Stimulated activated naive CD4-positive, alpha-beta T cell treated with Interleukin-2 at 50 U/mL for 16 hours (primary cell): Measurements from ENCODE around the gene FOSL1.

Source experiments
- DNase-seq: peaks from one replicate; lab custom pipeline; 2025; lab: John Stamatoyannopoulos, UW

The FOSL1 gene

DNA sequence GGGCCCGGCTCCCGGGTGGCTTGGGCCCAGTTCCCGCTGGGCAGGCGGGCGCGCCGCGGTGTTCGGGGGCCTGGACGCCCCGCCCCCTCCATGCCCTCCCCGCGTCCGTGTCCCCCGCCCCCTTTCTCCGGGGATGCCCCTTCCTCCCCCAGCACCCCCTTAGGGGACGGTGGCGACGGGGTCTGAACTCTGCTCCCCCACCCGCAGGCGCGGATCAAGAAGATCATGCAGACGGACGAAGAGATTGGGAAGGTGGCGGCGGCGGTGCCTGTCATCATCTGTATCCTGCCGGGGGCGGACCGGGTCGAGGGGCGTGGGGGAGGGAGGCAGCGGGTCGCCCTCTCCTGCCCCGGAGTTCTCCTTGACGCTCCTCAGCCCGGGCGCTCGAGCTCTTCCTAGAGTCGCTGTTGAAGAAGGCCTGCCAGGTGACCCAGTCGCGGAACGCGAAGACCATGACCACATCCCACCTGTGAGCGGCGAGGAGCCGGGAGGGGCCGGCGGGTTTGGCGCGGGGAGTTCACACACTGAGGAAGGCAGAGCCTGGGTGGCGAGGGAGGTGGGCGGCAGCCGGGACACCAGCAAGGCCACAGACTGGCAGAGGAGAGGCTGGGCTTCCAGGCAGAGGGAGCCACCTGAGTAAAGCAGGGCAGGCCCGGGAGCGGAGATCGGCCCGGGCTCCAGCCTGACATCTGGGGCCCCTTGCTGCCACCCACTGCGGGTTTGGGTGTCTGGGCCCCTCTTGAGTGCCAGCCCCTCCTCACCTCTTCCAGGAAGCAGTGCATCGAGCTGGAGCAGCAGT lies 19.6 kb upstream of the FOSL1 start:
- DNase-seq, result peak; percentile 67

DNA sequence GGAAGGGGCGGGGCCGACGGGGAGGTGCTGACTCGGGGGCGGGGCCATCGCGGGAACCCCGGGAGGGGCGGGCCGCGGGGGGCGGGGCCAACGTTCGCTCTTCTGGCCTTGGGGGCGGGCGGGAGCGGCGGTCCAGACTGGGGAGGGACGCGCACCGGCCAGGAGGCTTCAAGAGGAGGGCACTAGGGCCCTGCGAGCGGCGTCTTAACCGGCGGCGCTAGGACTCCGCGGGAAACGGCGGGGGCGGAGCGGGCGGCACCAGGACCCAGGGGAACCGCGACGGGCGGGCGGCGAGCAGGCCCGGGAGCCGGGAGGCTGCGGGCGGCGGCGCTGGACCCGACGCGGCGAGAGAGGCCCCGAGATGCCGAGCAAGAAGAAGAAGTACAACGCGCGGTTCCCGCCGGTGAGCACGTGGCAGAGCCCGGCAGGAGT lies 19.0 kb upstream of the FOSL1 start, which contains the start of gene DRAP1:
TSS of gene DRAP1 (plus strand) at position 286 of the 432 bp plus-strand sequence. CDS start at position 362, 76 bp downstream.
- DNase-seq, result peak; percentile 99

DNA sequence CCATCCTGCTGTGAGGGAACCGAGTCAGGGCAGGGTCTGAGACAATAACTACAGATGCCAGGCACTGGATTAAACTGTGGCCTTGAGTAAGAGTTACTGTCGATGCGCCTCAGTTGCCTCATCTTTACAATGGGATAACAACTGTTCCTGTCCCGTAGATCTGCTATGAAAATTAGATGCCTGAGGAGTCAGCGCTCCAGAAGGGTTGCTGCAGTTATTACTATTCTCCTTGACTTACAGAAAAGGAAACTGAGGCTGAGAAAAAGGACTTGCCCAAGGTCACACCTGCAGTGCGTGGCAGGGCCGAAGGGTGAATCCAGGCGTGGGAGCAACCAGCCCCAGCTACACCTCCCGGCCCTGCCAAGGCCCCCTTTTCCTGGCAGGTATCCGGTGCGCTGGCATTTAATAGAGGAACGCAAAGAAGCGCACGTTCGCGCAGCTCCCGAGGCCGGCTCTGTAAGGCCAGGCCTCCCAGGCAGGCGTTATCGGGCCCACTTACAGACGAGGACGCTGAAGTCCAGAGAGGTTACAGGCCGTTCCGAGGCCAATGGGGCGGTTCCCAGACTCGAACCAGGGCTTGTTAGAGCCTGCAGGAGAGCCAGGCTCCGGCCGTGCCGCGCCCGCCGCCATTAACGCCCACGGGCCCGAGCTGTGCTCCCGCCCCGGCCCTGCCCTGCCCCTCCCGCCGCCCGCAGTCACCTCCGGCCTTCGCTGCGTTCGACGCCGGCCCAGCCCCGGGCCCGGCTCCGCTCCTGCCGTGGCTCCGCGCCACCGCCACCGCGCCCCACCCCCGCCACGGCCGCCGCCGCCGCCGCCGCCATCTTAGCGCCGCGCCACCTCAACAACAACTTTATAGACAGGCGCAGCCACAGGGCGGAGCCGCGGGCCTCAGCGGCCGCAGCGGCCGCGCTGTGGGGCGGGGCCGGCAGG lies 18.3 kb upstream of the FOSL1 start, which contains the start of gene C11orf68:
TSS of gene C11orf68 (minus strand) at position 852 of the 930 bp plus-strand sequence. CDS start at position 821, 31 bp downstream.
- DNase-seq, result no peak

DNA sequence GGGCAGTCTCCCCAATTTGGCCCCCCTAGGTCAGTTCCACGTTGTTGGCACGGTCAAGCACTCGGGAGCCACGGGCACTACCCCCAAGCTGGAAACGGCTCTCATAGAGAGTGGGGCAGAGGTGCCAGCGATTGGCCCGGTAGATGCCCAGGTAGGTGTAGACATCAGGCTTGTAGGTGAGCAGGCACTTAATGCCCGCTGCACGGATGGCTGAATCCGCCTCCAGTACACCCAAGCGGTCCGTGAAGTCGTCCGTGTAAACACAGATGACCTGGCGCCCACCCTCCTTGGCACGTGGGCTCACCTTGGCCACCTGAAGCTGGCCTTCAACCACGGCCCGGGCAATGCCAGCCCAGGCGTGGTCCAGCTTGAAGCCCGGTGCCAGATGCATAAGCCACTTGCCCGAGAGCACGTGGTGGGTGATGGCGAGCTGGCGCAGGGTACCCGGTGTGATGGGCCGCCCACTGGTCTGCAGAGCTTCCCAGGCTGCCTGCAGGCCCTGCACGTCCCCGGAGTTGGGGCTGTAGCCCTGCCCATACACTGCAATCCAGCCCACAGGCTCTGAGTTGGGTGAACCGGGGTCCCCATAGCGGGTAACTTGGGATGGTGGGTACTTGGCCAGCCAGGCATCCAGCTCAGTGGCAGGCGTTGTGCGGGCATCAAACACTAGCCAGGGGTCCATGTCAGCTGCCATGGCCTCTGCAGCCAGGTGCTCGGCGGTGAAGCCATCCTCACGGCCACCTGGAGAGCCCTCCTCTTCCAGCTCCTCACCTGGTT lies 17.4 kb upstream of the FOSL1 start:
- DNase-seq, result no peak

DNA sequence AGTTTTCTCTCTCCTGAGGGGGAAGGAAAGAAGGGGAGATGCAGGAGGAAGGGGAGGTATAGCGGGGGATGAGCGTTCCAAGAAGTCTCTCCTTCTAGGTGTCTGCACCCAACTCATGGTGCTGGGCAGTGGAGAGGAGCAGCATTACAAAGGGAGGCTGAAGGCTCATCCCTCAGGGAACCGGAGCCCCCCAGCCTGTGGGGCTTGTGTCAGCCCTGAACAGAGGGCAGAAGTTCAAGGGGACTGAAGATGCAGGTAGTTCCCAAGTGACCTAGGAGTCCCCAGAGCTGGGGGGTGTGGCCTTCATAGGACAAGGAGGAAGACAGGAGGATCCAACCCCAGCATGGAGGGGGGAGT lies 16.9 kb upstream of the FOSL1 start:
- DNase-seq, result no peak

DNA sequence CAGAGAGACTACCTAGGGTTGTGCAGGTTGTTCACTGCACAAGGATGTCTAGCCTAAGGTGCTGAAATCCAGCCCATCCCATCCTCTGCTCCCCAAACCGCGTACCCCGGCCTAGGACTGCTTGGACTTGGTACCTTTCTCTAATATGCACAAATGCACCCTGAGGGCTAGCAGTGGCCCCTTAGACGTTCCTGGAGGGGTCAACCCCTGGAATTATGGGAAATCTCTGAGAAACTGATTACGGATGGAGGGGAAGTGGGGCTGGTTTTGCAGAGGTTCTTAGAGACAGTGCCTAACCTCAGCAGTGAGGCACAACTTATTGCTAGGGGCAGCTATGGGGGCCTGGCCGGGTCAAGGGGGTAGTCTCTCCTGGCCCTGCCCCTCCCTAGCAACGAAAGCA lies 16.2 kb upstream of the FOSL1 start:
- no peak for DNase-seq

GRCh38 chr11:65915821-65916251 lies 15.6 kb upstream of the FOSL1 start:
- no peak for DNase-seq

- no peak for DNase-seq
These were observed 15.1 kb upstream of the FOSL1 start for GRCh38 chr11:65915101-65915820.

DNA sequence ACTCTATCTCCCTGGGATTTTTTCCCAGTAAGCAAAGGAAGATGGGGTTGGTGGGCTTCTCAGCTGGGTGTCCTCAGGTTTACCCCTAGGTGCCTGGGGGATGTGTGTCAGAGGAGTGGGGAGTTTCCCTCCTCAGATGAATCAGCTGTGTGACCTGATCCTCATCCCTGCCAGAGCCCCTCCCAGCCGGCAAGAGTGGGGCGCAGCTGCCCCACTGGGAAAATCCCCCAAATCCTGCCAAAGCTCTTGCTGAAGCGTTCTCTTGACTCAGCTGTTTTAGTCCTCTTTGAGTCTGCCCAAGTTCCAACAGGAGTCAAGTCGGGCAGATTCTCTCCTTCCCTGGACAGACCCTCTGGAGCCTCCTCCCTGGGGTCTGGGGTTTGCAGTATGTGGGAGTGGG lies 12.7 kb upstream of the FOSL1 start:
- DNase-seq, result no peak

DNA sequence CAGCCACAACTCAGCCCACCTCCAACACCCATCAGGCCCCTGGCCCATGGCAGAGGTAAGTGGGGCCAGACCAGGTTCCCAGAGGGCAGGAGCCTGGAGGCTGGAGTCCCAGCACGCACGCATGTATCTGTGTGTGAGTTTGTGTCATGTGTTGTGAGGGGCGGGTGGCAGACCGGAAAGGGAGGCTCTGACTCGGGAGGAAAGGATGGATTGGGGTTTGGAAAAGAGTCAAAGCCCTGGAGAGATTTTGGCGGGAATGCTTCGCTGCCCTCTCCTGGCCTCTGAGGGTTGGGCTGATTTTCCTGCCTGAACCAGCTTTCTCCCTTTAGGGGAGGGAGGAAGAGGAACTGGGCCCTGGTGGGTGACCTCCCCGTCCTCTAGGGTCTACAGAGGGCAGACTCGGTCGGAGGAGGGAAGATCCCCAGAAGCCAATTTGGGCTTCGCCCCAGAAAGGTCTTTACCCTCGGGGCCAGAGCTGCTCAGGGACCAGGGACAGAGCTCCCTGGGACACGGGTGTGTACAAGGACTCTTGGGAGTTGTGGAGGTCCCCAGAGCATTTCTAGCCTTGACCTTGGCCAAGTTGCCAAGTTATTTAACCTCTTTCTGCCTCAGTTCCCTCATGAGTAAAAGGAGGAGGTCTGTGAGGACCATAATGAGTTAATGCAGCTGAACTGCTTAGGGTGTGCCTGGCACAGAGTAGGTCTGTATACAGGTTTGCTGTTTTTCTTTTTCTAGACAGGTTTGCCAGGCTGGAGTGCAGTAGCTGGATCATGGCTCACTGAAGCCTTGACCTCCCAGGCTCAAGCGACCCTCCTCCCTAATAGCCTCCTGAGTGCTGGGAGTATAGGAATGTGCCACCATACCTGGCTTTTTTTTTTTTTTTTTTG lies 11.7 kb upstream of the FOSL1 start:
- no peak for DNase-seq

- no peak for DNase-seq
These were observed 7.7 kb upstream of the FOSL1 start for GRCh38 chr11:65907878-65908277.

DNA sequence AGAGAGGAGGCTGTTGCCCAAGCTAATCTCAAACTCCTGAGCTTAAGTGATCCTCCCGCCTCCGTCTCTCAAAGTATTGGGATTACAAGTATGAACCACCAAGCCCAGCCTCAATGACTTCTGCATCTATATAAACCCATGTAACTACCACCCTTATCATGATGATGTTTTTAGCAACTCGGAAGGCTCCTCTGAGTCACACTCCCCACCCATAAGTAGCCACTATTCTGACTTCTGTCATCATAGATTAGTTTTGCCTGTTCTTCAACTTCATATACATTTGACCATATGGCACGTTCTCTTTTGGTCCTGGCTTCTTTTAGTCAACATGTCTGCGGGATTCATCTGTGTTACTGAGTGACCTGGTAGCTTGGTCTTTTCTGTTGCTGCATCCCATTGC lies 6.4 kb upstream of the FOSL1 start:
- DNase-seq, result no peak

DNA sequence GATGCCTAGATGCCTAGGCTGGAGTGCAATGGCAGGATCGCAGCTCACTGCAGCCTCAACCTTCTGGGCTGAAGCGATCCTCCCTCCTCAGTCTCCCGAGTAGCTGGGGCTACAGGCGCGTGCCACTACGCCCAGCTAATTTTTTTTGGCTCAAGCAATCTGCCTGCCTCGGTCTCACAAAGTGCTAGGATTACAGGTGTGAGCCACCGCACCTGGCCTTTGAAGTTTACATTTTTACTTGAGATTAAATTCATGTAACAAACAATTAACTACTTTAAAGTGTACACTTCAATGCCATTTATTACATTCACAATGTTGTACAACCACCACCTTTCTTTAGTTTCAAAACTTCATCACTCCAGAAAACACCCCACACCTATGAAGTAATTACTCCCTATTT lies 3.5 kb upstream of the FOSL1 start:
- DNase-seq, result no peak

DNA sequence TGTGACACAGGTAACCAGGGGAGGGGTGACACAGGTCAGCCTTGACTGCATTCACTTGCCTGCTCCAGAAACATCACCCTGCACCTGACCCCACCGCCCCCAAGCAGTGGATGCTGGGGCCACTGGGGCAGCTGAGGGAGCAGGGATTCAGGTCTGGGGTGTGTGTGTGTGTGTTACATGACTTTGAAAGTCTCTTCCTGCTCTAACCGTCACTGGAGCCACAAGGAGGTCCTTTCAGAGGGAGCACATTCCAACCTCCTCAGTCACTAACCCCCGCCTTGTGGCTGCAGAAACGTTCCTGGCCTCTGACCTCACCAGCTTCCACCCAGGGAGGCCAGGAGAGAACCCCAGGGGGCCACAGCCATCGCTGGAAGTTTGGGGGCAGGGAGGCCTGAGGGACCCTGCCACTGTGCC lies 2.9 kb upstream of the FOSL1 start:
- no peak for DNase-seq

DNA sequence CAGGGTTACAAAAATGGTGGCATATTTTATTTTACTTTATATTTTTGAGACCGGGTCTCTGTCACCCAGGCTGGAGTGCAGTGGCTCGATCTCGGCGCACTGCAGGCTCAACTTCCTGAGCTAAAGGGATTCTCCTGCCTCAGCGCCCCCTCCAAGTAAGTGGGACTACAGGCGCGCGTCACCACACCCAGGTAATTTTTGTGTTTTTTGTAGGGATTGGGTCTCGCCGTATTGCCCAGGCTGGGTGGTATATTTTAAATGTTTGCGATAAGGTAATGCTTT lies 652 bp upstream of the FOSL1 start:
- DNase-seq, result no peak

DNA sequence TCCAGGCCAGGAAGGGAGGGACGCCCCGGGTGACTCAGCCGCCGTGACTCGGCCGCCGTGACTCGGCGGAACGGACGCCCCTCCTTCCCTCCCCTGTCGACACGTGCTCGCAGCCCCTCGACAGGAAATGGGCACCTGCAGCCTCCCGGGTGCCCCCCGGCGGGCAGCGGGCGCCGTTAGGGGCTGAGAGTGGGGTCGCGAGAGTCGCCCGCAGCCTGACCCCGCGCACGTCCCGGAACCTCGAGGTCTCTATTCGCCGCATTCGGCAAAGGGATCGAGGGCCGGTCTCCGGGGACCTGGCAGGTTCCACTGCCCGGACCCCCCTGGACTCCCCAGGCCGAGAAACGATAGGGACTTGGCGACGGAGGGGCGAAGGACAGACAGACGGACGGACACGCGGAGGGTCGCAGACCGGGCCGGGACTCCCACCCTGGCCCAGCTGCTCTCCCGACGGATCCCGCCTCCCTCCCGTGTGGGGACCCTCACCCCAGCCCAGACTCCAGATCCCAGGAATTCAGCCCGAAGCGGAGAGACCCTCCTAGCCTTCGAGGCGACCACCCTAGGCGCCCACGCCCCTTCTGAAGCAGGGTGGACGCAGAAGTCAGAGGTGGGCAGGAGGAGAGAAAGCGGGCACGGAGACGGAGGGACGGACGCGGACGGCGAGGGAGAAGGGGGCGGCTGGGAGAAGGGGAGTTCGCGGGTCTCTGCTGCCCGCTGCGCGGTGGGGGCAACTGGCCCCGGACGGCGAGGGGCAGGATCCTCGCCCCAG lies 648 bp downstream of the FOSL1 start:
- DNase-seq, result peak; percentile 70

GRCh38 chr11:65898656-65899355 lies 1.4 kb downstream of the FOSL1 start:
- no peak for DNase-seq

DNA sequence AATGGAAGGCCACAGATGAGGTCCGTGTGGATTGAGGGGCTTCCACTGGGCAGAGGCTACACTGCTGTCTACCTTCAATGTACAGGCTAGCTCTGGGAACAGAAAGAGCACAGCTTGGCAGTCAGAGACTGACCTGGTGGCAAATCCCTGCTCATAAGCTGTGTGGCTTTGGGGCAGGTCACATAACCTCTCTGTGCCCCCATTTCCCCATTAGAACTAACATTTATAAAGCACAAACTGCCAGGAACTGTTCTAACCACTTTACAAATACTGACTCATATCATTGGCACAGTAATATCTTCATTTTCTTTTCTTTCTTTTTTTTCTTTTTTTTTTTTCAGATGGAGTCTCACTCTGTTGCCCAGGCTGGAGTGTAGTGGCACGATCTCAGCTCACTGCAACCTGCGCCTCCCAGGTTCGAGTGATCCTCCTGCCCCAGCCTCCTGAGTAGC lies 3.1 kb downstream of the FOSL1 start:
- no peak for DNase-seq
